Esophagus squamous epithelium (tissue), 4 donors: ENCODE results near the gene DDX51.
A peak's percentile ranks its signal among the peaks of the same experiment; 100 is the strongest.

Source experiments
- CTCF ChIP-seq, 6 experiments: fragments of 450-650 bp in 4 of 6; fragments of 200-600 bp in 2 of 6; sonication (generic) in 2 of 6; IDR thresholded peaks; one replicate each; pipeline ENCODE4 v1.5.1; 2016 to 2019; ENCODE audit warnings: antibody characterized with exemption in 6 of 6, mild to moderate bottlenecking in 4 of 6, moderate library complexity in 4 of 6
- POLR2A ChIP-seq, 4 donors: fragments of 450-650 bp; IDR thresholded peaks; one replicate each; pipeline ENCODE4 v1.6.1; 2017; ENCODE audit warnings: antibody characterized with exemption in 4 of 4, mild to moderate bottlenecking in 4 of 4, moderate library complexity in 3 of 4

- peak in 1 of 6 experiments; percentile 5 for TF ChIP-seq CTCF (IDR thresholded peaks at IDR 0.05)
- no peak for TF ChIP-seq POLR2A (IDR thresholded peaks at IDR 0.05)
These were observed 19.8 kb upstream of the DDX51 start for GRCh38 chr12:132163911-132164288.
